GM12878 (cell line): ENCODE results near the gene GRIA4. TPM values are rescaled to one million over a fixed set of nuclear protein-coding genes. Genes with fewer than 3 reads are reported as not detected.

Experiments used
- ATAC-seq: fragments of 200-7000 bp; cut with Tn5 transposase; 3 replicates; pipeline ENCODE4 v1.9.1; 2020; ENCODE audit warnings: mild to moderate bottlenecking, moderate library complexity
- BruUV-seq: library from RNA; stranded (reverse); fragments of 400-500 nt; replicated peaks from 2 replicates; lab custom pipeline; 2021; lab: Mats Ljungman, UMichigan
- CTCF ChIA-PET: fragments of 300-600 bp; sonication (Branson Sonifier 250); formaldehyde crosslinking; extraction: SDS; loops from one replicate; lab custom pipeline; 2021; ENCODE audit warnings: inconsistent platforms; lab: Yijun Ruan, JAX
- POLR2A ChIA-PET: fragments of 350-600 bp; formaldehyde crosslinking; extraction: SDS; loops from one replicate; lab custom pipeline; 2021; ENCODE audit warnings: inconsistent platforms; lab: Charles Lee
- RAD21 ChIA-PET: fragments of 300-600 bp; sonication (Branson Sonifier 250); formaldehyde crosslinking; loops from one replicate; lab custom pipeline; 2023; ENCODE audit warnings: antibody characterized with exemption; ENCODE audit not compliant: unreplicated experiment; lab: Charles Lee
- SMC1A ChIA-PET: fragments of 300-600 bp; sonication (Branson Sonifier 250); formaldehyde crosslinking; loops from one replicate; lab custom pipeline; 2023; ENCODE audit not compliant: unreplicated experiment, uncharacterized antibody; lab: Charles Lee
- DNase-seq: peaks from one replicate; pipeline ENCODE4 v3.0.0-alpha.2; 2011; ENCODE audit warnings: low read depth, low spot score
- FAIRE-seq: peaks from 3 replicates; lab custom pipeline; 2011; peaks lifted over from hg19 to GRCh38; lab: Jason Lieb, UNC
- H2AFZ ChIP-seq: 2 replicates; pipeline ENCODE4 v1.6.0; 2011; ENCODE audit warnings: low read depth, low read length, control low read depth; ENCODE audit not compliant: control insufficient read depth
- H3K27ac ChIP-seq: 2 replicates; pipeline ENCODE4 v1.5.1; 2011; ENCODE audit warnings: control low read depth; ENCODE audit not compliant: control insufficient read depth, insufficient read depth
- H3K27me3 ChIP-seq, 2 experiments: replicated peaks in 1 of 2; 2 replicates each; pipeline versions ENCODE4 v1.6.0 to v1.6.1; 2011; ENCODE audit warnings: low read length in 1 of 2; ENCODE audit not compliant: control insufficient read depth in 2 of 2, insufficient read depth in 2 of 2
- H3K36me3 ChIP-seq, 2 experiments: 2 replicates each; pipeline ENCODE4 v1.5.1; 2011; ENCODE audit warnings: low read length in 1 of 2; ENCODE audit not compliant: control insufficient read depth in 2 of 2, insufficient read depth in 2 of 2
- H3K4me1 ChIP-seq: 2 replicates; pipeline ENCODE4 v1.6.1; 2011; ENCODE audit warnings: mild to moderate bottlenecking, low read length, moderate library complexity, mixed read lengths; ENCODE audit not compliant: control insufficient read depth, insufficient read depth
- H3K4me2 ChIP-seq: 2 replicates; pipeline ENCODE4 v1.6.0; 2011; ENCODE audit warnings: control low read depth; ENCODE audit not compliant: control insufficient read depth, insufficient read depth
- H3K4me3 ChIP-seq: fragments of 200-600 bp; sonication (generic); 2 replicates; pipeline ENCODE4 v1.5.1; 2016
- H3K79me2 ChIP-seq: 2 replicates; pipeline ENCODE4 v1.6.0; 2011; ENCODE audit warnings: low read length; ENCODE audit not compliant: control insufficient read depth, insufficient read depth
- H3K9ac ChIP-seq: 2 replicates; pipeline ENCODE4 v1.8.0; 2011; ENCODE audit warnings: low read length, control low read depth, mixed read lengths; ENCODE audit not compliant: control insufficient read depth, insufficient read depth
- H3K9me3 ChIP-seq: replicated peaks from 3 replicates; pipeline ENCODE4 v1.5.1; 2011; ENCODE audit warnings: mild to moderate bottlenecking, low read length; ENCODE audit not compliant: control insufficient read depth, insufficient read depth
- H4K20me1 ChIP-seq: 2 replicates; pipeline ENCODE4 v1.6.0; 2011; ENCODE audit not compliant: control insufficient read depth, insufficient read depth
- ASH2L ChIP-seq: fragments of 300-600, 200-600 bp; sonication (generic); IDR thresholded peaks from 2 replicates; pipeline ENCODE4 v1.6.1; 2017; ENCODE audit warnings: low read depth, mild to moderate bottlenecking, borderline replicate concordance
- BMI1 ChIP-seq: fragments of 450-650 bp; IDR thresholded peaks from 2 replicates; pipeline ENCODE4 v1.6.1; 2016; ENCODE audit warnings: mild to moderate bottlenecking, moderate library complexity, borderline replicate concordance
- CEBPB ChIP-seq, 2 experiments: fragments of 150-350 bp in 1 of 2; IDR thresholded peaks; 2 replicates each; pipeline ENCODE4 v1.6.1; 2012 to 2014; ENCODE audit warnings: low read depth in 2 of 2, low read length in 2 of 2, borderline replicate concordance in 1 of 2, inconsistent platforms in 1 of 2
- CHD1 ChIP-seq: IDR thresholded peaks from 2 replicates; pipeline ENCODE4 v1.6.1; 2012; ENCODE audit warnings: low read depth, low read length, improper control_type of control experiment
- HDGF ChIP-seq: fragments of 450-650 bp; IDR thresholded peaks from 2 replicates; pipeline ENCODE4 v1.6.1; 2016; ENCODE audit warnings: antibody characterized with exemption
- IKZF1 ChIP-seq: fragments of 450-650 bp; conservative IDR thresholded peaks from 2 replicates; pipeline ENCODE4 v1.6.1; 2017; ENCODE audit warnings: antibody characterized with exemption, mild to moderate bottlenecking
- RFX5 ChIP-seq: IDR thresholded peaks from 2 replicates; pipeline ENCODE4 v1.6.1; 2011; ENCODE audit warnings: low read depth, low read length, improper control_type of control experiment
- SUPT20H ChIP-seq: IDR thresholded peaks from 2 replicates; pipeline ENCODE4 v1.6.1; 2011; ENCODE audit warnings: low read depth, mild to moderate bottlenecking, low read length, moderate library complexity, borderline replicate concordance; ENCODE audit not compliant: control insufficient read depth
- ZBED1 ChIP-seq: IDR thresholded peaks from 2 replicates; pipeline ENCODE4 v1.6.1; 2016; ENCODE audit warnings: borderline replicate concordance
- WGBS: methylation state at CpG from one replicate; pipeline ENCODE4 v1.1.6; 2016; ENCODE audit warnings: low lambda C conversion rate; ENCODE audit not compliant: insufficient replicate concordance, insufficient coverage; ENCODE audit errors: missing lambda C conversion rate; 5-methylcytosine and 5-hydroxymethylcytosine counted together
- in situ Hi-C: fragments of 300-500 bp; cut with MboI; formaldehyde crosslinking; loops from 9 replicates; pipeline ENCODE4 v1.14.3; 2018; ENCODE audit warnings: mixed read lengths
- intact Hi-C: fragments of 100-400 bp; cut with micrococcal nuclease; formaldehyde crosslinking; loops from one replicate; pipeline ENCODE4 v1.14.2; 2022; ENCODE audit not compliant: unreplicated experiment
- polyA plus RNA-seq, 11 experiments: library from polyadenylated mRNA; depleted of rRNA in 4 of 11; unstranded in 6 of 11; stranded (reverse) in 5 of 11; fragments of >200 nt; fragmentation: Nextera tagmentation in 4 of 11; fragmentation: Illumina TruSeq in 1 of 11; extraction: Ambion mirVana in 4 of 11; extraction: Trizol in 1 of 11; gene quantifications; 1 replicate in 1 of 11; 2 replicates in 10 of 11; pipeline versions ENCODE4 v1.2.1 to v1.2.3, GENCODE V29; 2011 to 2016; ENCODE audit warnings: inconsistent platforms in 2 of 11, missing spikeins in 2 of 11, low read depth in 1 of 11
- total RNA-seq, 4 experiments: library from RNA; depleted of rRNA in 3 of 4; stranded (reverse); fragments of >200 nt in 3 of 4; fragmentation: Illumina TruSeq in 1 of 4; extraction: Trizol in 1 of 4; gene quantifications; 2 replicates each; pipeline versions ENCODE4 v1.2.1 to v1.2.3, GENCODE V29; 2013 to 2021
- TF ChIP-seq, protein P1 (sequence below): fragments of 450-650 bp; IDR thresholded peaks from 2 replicates; pipeline ENCODE4 v1.6.1; 2016; ENCODE audit warnings: mild to moderate bottlenecking, moderate library complexity, borderline replicate concordance
- TF ChIP-seq, protein P2 (sequence below): fragments of 450-650 bp; formaldehyde crosslinking; IDR thresholded peaks from 2 replicates; pipeline ENCODE4 v1.4.0; 2020; ENCODE audit warnings: mild to moderate bottlenecking, moderate library complexity

The GRIA4 gene
- total and polyA plus RNA-seq, 10 of the 15 experiments (the other 5 are each of a cell fraction or from before 2014, with no cell fraction given) = 0.04 TPM; not detected in 9

DNA sequence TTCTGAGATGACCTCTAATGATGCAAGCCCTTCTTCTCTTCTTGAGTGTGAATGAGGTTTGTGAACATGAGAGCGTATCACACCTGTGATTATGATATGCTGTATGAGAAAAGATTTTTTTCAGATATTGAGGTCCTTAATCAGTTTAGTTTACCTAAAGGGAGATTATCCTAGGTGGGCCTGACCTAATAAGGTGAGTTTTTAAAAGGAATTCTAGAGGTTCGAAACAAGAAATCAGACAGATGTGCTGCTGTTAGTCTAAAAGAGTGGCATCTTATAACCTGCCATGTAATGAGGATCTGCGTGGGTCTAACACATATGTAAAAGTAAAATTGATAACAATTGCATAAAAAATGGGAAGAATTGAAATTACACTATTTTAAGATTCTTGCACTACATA, 378.3 kb downstream of the GRIA4 start:
- Histone ChIP-seq H3K9ac (no peak overlapping the region), H3K9me3 (no peaks in the 10 kb centered on the region), H3K4me3 (no peak overlapping the region), H3K4me2 (no peak overlapping the region), H3K27me3 (no peaks in the 10 kb centered on the region), H3K4me1 (no peaks in the 10 kb centered on the region), H4K20me1 (no peaks in the 10 kb centered on the region), H3K36me3 (no peaks in the 10 kb centered on the region), H3K27ac (no peak overlapping the region), H3K79me2 (no peaks in the 10 kb centered on the region), H2AFZ (no peak overlapping the region)
- DNase-seq (no peak), FAIRE-seq (no peak), ATAC-seq (no peak)
- intact Hi-C loops = no loop called here
- ChIA-PET SMC1A (no interaction called here), CTCF (no interaction called here), RAD21 (no interaction called here), POLR2A (no interaction called here)
- no TSS peak for BruUV-seq
- TF ChIP-seq ASH2L (no peak), CHD1 (no peak), RFX5 (no peak)
- in situ Hi-C loops = no loop called here
- WGBS = 95% methylated on average over 3 of the region's 3 CpGs

DNA sequence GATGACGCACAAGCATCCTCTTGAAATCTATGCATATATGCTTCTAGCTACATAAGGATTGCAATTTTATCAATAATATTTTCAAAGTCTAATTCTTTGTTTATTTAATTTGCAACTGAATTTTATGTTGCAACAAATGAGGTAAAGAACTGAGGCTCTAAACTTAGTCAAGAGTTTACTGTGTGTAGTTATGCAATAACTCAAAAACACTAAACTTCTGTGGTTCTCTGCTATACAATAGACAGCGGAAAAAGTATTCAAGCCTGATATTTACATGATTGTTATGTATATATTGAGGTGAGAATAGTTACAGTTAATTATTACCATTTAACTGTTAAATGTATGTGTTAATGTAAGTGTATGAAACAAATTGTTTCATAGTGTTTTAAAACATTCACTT, 379.3 kb downstream of the GRIA4 start:
- H4K20me1 ChIP-seq = no peaks in the 10 kb centered on the region
- no peak for DNase-seq
- H3K9me3 ChIP-seq = no peaks in the 10 kb centered on the region; the same call in 2 of the 3 replicates
- in situ Hi-C loops (no loop called here), intact Hi-C loops (no loop called here)
- no peaks in the 10 kb centered on the region; a peak in 1 of 4 replicates for H3K36me3 ChIP-seq
- FAIRE-seq = no peak
- ChIA-PET RAD21 (no interaction called here), POLR2A (no interaction called here), SMC1A (no interaction called here), CTCF (no interaction called here)
- H2AFZ ChIP-seq = no peak overlapping the region
- 98% methylated on average over 2 of the region's 2 CpGs for WGBS
- no peak overlapping the region for H3K4me2 ChIP-seq
- no peaks in the 10 kb centered on the region for H3K4me1 ChIP-seq
- H3K9ac ChIP-seq = no peak overlapping the region
- no peak overlapping the region for H3K27ac ChIP-seq
- ATAC-seq = no peak
- H3K79me2 ChIP-seq = no peaks in the 10 kb centered on the region
- H3K4me3 ChIP-seq = no peak overlapping the region
- H3K27me3 ChIP-seq = no peaks in the 10 kb centered on the region
- no TSS peak for BruUV-seq
- TF ChIP-seq, protein P1, sequence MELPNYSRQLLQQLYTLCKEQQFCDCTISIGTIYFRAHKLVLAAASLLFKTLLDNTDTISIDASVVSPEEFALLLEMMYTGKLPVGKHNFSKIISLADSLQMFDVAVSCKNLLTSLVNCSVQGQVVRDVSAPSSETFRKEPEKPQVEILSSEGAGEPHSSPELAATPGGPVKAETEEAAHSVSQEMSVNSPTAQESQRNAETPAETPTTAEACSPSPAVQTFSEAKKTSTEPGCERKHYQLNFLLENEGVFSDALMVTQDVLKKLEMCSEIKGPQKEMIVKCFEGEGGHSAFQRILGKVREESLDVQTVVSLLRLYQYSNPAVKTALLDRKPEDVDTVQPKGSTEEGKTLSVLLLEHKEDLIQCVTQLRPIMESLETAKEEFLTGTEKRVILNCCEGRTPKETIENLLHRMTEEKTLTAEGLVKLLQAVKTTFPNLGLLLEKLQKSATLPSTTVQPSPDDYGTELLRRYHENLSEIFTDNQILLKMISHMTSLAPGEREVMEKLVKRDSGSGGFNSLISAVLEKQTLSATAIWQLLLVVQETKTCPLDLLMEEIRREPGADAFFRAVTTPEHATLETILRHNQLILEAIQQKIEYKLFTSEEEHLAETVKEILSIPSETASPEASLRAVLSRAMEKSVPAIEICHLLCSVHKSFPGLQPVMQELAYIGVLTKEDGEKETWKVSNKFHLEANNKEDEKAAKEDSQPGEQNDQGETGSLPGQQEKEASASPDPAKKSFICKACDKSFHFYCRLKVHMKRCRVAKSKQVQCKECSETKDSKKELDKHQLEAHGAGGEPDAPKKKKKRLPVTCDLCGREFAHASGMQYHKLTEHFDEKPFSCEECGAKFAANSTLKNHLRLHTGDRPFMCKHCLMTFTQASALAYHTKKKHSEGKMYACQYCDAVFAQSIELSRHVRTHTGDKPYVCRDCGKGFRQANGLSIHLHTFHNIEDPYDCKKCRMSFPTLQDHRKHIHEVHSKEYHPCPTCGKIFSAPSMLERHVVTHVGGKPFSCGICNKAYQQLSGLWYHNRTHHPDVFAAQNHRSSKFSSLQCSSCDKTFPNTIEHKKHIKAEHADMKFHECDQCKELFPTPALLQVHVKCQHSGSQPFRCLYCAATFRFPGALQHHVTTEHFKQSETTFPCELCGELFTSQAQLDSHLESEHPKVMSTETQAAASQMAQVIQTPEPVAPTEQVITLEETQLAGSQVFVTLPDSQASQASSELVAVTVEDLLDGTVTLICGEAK = no peak
- TF ChIP-seq BMI1 (no peak), HDGF (no peak), CEBPB (IDR thresholded peaks at IDR 0.05; ENCODE audit: borderline replicate concordance in 1 of 2, low read depth in 2 of 2, low read length in 2 of 2) (no peak), ZBED1 (no peak), IKZF1 (no peak), SUPT20H (no peak)
- TF ChIP-seq, protein P2, sequence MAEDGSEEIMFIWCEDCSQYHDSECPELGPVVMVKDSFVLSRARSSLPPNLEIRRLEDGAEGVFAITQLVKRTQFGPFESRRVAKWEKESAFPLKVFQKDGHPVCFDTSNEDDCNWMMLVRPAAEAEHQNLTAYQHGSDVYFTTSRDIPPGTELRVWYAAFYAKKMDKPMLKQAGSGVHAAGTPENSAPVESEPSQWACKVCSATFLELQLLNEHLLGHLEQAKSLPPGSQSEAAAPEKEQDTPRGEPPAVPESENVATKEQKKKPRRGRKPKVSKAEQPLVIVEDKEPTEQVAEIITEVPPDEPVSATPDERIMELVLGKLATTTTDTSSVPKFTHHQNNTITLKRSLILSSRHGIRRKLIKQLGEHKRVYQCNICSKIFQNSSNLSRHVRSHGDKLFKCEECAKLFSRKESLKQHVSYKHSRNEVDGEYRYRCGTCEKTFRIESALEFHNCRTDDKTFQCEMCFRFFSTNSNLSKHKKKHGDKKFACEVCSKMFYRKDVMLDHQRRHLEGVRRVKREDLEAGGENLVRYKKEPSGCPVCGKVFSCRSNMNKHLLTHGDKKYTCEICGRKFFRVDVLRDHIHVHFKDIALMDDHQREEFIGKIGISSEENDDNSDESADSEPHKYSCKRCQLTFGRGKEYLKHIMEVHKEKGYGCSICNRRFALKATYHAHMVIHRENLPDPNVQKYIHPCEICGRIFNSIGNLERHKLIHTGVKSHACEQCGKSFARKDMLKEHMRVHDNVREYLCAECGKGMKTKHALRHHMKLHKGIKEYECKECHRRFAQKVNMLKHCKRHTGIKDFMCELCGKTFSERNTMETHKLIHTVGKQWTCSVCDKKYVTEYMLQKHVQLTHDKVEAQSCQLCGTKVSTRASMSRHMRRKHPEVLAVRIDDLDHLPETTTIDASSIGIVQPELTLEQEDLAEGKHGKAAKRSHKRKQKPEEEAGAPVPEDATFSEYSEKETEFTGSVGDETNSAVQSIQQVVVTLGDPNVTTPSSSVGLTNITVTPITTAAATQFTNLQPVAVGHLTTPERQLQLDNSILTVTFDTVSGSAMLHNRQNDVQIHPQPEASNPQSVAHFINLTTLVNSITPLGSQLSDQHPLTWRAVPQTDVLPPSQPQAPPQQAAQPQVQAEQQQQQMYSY = no peak
